HG03103 (cell line): ENCODE measurements around the gene RGL3.
"Not testable (repeated sequence)": the region's sequence is repeated elsewhere in the genome, so short reads cannot be mapped to it uniquely, and the experiment has no call there.

Experiments
- ATAC-seq: cut with Tn5 transposase; IDR thresholded peaks from one replicate; pipeline ENCODE4 v1.9.1; 2021; ENCODE audit warnings: low read depth; ENCODE audit not compliant: unreplicated experiment

Gene RGL3

GRCh38 chr19:11450570-11451326 is 31.6 kb upstream of the RGL3 start:
- no peak for ATAC-seq

GRCh38 chr19:11448923-11449554 is 29.9 kb upstream of the RGL3 start:
- ATAC-seq: no peak

- no peak for ATAC-seq
Observed at GRCh38 chr19:11448410-11448809, 29.3 kb upstream of the RGL3 start.

GRCh38 chr19:11447347-11448262 is 28.5 kb upstream of the RGL3 start:
- ATAC-seq: no peak

GRCh38 chr19:11446652-11447301 is 27.7 kb upstream of the RGL3 start:
- no peak for ATAC-seq

GRCh38 chr19:11446271-11446651 is 27.1 kb upstream of the RGL3 start:
- no peak for ATAC-seq

- no peak for ATAC-seq
Observed at GRCh38 chr19:11445141-11445540, 26.0 kb upstream of the RGL3 start.

GRCh38 chr19:11444059-11444458 is 24.9 kb upstream of the RGL3 start:
- ATAC-seq: no peak

GRCh38 chr19:11437955-11438354 is 18.8 kb upstream of the RGL3 start:
- ATAC-seq: no peak

GRCh38 chr19:11435833-11436313 is 16.8 kb upstream of the RGL3 start:
- no peak for ATAC-seq

- peak; percentile 80 for ATAC-seq
Observed at GRCh38 chr19:11435057-11435832, 16.1 kb upstream of the RGL3 start, which contains the start of the genes ODAD3 and PRKCSH. Gene ODAD3 (minus strand): TSS chr19:11435121. CDS start chr19:11435016, 105 bp downstream. Gene PRKCSH (plus strand): TSS chr19:11435635. CDS start chr19:11436118, 483 bp downstream.

GRCh38 chr19:11434703-11435056 is 15.6 kb upstream of the RGL3 start:
- ATAC-seq: peak; percentile 3

GRCh38 chr19:11433526-11433925 is 14.4 kb upstream of the RGL3 start:
- not testable (repeated sequence) for ATAC-seq

GRCh38 chr19:11426656-11427055 is 7.5 kb upstream of the RGL3 start:
- ATAC-seq: no peak

GRCh38 chr19:11425719-11426457 is 6.8 kb upstream of the RGL3 start:
- ATAC-seq: no peak

- no peak for ATAC-seq
Observed at GRCh38 chr19:11423791-11424181, 4.7 kb upstream of the RGL3 start.

- no peak for ATAC-seq
Observed at GRCh38 chr19:11423164-11423790, 4.2 kb upstream of the RGL3 start.
